Heart left ventricle (tissue), 13 donors: ENCODE results near the gene ALMS1.

ENCODE experiments used
- POLR2A ChIP-seq, 2 donors: fragments of 450-650 bp; IDR thresholded peaks; one replicate each; pipeline ENCODE4 v1.6.1; 2017; ENCODE audit warnings: antibody characterized with exemption in 2 of 2, mild to moderate bottlenecking in 2 of 2, moderate library complexity in 2 of 2
- TF ChIP-seq, protein P1 (sequence below), 12 donors: fragments of 200-600 bp; sonication (generic) in 4 of 12; IDR thresholded peaks; one replicate each; pipeline versions ENCODE4 v1.5.0 to v1.8.0; 2018 to 2022; ENCODE audit warnings: antibody characterized with exemption in 12 of 12, mild to moderate bottlenecking in 5 of 12
- donor health status: ischemic (EF 13 %, LVEDD 7.1; RV severe dilation, severe dysfunction).
- donor health status: DM: no; HTN: yes; CAD: no.
- donor health status: DM: no; HTN: no; CAD: no.
- donor health status: ischemic (EF 25% LVEDD 6.9; RV normal size, moderate dysfunction).
- donor health status: ischemic (EF 25% LVEDD 5.7; RV mildly dilated, moderate dysfunction).
- donor health status: ischemic (EF 35%, LVEDD 5.7; RV mildly dilated, moderate dysfunction).
- donor health status: nonischemic (EF 11% LVEDD 7.7; RV severe dilation, severe dysfunction).
- donor health status: DM: yes; HTN: yes; CAD: no.
- donor health status: PGD.
- donor health status: ischemic (EF 29% LVEDD 5.4; RV normal size, mild dysfunction).
- donor health status: nonischemic (EF 23%, LVEDD 6.1; RV moderate dilation, normal function).

DNA sequence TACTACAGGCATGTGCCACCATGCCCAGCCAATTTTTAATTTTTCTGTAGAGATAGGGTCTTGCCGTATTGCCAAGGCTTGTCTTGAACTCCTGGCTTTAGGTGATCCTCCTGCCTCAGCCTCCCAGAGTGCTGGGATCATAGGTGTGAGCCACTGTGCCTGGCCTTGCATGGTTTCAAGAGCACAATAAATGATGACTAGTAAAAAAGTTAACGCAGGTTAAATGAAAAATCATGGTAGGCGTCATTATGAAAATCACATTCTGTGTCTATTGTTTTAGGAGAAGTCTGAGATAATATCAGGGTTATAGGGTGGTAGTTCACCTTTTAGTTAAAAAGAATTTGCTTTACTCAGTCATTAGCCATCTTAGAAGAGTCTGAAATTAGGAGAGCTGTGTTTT is 38.3 kb downstream of the ALMS1 start:
- TF ChIP-seq, protein P1, sequence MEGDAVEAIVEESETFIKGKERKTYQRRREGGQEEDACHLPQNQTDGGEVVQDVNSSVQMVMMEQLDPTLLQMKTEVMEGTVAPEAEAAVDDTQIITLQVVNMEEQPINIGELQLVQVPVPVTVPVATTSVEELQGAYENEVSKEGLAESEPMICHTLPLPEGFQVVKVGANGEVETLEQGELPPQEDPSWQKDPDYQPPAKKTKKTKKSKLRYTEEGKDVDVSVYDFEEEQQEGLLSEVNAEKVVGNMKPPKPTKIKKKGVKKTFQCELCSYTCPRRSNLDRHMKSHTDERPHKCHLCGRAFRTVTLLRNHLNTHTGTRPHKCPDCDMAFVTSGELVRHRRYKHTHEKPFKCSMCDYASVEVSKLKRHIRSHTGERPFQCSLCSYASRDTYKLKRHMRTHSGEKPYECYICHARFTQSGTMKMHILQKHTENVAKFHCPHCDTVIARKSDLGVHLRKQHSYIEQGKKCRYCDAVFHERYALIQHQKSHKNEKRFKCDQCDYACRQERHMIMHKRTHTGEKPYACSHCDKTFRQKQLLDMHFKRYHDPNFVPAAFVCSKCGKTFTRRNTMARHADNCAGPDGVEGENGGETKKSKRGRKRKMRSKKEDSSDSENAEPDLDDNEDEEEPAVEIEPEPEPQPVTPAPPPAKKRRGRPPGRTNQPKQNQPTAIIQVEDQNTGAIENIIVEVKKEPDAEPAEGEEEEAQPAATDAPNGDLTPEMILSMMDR (IDR thresholded peaks at IDR 0.05) = no peak
- TF ChIP-seq POLR2A (IDR thresholded peaks at IDR 0.05) = no peak
